Measurements from ENCODE around the gene LRRK1.

The LRRK1 gene, protein sequence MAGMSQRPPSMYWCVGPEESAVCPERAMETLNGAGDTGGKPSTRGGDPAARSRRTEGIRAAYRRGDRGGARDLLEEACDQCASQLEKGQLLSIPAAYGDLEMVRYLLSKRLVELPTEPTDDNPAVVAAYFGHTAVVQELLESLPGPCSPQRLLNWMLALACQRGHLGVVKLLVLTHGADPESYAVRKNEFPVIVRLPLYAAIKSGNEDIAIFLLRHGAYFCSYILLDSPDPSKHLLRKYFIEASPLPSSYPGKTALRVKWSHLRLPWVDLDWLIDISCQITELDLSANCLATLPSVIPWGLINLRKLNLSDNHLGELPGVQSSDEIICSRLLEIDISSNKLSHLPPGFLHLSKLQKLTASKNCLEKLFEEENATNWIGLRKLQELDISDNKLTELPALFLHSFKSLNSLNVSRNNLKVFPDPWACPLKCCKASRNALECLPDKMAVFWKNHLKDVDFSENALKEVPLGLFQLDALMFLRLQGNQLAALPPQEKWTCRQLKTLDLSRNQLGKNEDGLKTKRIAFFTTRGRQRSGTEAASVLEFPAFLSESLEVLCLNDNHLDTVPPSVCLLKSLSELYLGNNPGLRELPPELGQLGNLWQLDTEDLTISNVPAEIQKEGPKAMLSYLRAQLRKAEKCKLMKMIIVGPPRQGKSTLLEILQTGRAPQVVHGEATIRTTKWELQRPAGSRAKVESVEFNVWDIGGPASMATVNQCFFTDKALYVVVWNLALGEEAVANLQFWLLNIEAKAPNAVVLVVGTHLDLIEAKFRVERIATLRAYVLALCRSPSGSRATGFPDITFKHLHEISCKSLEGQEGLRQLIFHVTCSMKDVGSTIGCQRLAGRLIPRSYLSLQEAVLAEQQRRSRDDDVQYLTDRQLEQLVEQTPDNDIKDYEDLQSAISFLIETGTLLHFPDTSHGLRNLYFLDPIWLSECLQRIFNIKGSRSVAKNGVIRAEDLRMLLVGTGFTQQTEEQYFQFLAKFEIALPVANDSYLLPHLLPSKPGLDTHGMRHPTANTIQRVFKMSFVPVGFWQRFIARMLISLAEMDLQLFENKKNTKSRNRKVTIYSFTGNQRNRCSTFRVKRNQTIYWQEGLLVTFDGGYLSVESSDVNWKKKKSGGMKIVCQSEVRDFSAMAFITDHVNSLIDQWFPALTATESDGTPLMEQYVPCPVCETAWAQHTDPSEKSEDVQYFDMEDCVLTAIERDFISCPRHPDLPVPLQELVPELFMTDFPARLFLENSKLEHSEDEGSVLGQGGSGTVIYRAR (N-terminal part only)

DNA sequence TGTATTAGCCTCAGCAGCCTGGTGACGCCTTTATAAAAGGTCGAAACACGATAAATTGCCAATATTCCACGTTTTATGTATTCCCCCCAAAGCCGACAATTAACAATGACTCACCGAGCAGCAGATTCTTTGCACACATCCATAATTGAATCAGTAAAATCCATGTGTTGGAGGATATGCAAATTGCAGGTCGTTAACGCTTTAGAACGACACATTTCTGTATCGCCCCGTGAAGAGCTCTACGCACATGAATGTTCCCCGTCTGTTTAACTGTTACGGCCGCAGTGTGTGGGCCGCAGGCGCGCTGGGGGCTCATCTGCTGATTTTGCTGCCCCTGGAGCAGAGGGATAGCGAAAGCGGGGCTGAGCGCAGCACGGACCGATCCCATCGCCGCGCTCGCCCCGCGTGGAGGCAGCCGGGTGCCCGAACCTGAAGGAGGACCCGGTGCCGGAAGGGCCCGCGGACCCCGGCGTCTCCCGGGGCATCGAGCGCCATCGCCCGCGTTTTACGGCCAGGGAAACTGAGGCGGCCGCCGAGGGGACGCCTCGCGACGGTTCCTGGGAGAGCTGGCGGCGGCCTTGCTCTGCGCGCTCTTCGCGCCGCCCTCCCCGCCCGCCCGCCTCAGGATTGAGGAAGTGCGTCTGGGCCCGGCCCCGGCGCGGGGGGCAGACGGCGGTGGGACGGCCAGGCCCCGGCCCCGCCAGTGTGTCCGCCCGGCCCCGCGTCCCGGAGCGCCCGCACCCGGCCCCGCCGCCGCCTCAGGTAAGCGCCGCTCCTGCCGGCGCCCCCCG, at the start of gene LRRK1:
Gene LRRK1 (plus strand): TSS at position 668 of the 791 bp plus-strand sequence. CDS start 5,276 bp downstream, outside the sequence.
- DNase-seq, result peak; percentile 13

DNA sequence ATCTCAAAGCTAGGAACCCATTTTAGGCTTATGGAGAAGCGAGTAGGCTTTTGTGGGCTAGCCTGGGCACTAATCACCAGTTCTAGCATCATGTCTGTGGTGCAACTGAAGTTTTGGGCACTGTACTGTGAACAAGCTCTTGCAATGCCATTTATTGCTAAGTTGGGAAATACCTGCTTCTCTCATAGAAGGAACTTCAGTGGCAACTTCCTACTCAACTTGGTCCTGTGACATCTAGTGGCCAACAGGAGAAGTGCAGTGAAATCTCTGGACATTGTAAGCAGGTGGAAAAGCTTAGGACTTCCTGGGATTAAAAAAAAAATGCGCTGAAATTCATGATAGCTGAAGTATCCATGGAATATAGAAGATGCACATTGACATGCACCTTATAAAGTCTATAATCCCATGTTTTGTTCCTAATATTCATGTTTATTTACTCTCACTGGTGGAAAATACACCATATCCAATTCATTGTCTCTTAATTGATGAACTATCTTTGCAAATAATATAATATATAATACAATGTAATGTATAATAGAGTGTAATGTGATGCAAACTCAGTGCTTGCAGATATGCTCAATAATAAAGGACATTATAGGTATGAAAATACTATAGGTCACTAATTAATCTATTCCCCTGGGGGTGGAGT, 46.0 kb upstream of the LRRK1 start:
- peak; percentile 56 for DNase-seq

DNA sequence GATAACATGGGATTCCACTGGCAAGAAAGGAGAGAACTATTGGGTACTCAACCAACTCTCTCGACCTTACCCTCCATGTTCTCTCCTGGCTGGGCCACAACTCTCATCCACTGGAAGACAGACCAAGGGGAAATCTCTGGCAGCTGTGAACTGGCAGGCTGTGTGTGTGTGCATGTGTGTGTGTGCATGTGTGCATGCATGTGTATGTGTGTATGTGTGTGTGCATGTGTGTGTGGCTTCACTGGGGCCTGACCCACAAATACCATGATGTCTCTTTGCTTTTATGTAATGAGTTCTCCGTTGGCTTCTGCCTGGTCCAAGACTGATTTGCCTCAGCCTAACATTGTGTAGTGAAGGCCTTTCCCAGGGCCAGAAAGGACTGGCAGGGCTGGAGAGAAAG, 43.7 kb upstream of the LRRK1 start:
- no peak for DNase-seq

DNA sequence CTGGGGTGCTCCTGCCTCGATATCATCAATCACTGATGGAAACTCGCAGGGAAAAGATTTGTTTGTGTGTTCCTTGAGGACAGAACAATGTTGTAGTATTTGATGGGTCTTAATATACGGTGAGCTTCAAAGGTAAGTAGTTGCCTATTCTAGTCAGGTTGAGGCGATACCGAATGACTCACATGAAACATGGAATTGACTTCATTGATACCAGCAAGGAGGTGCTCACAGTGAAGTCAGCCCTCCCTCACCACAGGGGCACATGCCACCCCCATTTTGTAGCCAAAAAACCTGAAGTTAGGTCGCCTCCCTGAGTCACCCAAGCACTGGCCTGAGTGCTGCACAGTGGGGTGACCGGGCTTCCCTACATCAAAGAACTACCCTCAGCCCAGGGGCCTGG, 43.2 kb upstream of the LRRK1 start:
- DNase-seq, result no peak

DNA sequence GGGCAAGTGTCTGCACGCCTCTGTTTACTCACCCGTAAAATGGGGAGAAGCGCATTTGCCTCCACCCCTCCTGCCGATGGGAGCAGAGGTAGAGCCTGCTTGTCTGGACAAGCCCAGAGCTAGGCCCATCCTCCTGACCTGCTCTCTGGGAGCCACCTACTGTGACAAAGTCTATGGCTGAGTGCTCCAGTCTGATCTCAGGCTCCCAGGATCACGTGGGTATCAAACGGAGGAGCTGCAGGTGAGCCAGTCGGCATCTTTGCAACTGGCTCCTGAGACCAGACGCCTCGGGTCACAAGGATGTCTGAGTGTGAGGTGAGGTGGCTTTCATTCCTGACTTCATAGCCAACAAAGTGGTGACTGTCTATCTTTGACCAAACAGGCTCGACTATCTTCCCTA, 41.6 kb upstream of the LRRK1 start:
- DNase-seq, result no peak

DNA sequence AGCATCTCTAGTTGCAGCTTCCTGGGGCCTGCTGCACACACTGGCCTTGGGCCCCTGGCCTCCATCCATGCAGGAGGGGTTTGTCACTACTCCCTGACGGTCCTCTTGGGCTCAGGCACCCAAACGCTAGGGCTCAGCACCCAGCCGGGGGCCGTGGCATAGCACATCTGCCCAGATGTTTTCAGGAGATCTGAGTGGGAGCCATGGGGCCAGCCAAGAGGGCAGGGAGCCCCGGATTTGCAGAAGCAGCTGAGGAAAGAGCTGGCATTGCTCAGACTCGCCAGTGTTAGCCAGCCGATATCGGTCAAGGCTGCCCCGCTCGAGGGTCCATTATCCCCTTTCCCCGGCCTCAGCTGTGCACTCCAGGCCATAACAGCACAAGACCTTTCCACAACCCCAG, 41.0 kb upstream of the LRRK1 start:
- DNase-seq, result no peak

DNA sequence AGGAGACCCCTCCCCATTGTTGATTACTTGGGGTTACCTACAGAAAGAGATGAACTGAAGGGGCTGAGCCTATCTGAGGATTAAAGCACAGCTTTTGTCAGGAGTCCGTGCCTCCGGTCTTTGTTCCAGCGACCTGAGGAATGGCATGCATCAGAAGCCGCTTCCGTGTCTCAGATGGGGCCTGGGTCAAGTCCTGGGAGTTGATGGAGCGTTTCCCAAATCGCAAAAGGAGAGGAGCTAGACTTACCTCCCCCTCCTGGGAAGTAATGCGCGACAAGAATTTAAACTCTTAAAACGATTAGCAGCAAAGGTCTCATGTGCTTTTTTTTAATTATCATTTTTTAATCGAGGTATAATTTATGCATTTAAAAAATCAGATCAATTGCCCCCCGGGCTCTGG, 40.5 kb upstream of the LRRK1 start:
- no peak for DNase-seq

DNA sequence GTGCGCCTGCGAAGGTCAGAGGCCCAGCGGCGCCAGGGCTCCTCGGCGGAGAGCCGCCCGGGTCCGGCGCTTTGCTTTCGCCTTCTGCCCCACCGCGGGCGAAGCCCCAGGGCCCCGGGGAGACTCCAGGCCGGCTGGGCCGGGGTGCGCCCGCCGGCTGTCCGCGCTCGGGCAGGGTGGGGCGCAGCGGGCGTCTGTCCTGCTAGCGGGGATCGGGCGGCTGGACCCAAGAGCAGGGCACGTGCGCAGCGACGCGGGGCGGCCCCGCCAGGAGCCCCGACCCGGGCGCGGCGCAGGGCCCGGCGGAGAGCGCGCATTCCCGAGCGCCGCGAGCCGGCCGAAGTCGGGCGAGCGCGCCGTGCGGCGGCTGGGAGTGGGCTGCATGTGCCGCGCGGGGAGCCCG, 40.1 kb upstream of the LRRK1 start:
- no peak for DNase-seq

DNA sequence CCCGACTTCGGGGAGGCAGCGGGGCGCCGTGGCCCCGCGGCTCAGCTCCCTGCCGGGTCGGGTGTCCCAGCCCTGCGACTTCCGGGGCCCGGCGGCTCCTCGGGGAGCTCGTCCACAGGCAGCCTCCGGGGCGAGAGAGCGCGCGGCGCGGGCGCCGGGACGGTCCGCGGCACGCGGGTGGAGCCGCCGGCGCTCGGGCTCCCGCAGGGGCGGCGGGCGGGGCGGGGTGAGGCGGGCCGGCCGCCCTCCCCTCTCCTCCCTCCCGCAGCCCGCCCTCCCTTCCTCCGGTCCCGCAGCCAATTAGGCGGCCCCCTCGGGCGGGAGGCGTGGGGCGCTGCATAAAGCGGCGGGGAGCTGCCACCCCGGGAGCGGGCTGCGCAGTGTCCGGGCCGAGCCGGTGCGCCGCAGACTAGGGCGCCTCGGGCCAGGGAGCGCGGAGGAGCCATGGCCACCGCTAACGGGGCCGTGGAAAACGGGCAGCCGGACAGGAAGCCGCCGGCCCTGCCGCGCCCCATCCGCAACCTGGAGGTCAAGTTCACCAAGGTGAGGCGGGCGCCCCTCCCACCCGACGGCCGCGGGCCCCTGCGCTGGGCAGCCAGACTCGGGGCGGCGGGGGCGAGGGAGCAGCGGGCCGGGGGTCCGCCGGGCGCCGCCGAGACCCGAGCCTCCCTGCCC, 39.6 kb upstream of the LRRK1 start, which contains the start of gene ALDH1A3:
Gene ALDH1A3 (plus strand): TSS at position 368 of the 675 bp plus-strand sequence. CDS start 77 bp downstream, at position 445.
- DNase-seq, result peak; percentile 5

DNA sequence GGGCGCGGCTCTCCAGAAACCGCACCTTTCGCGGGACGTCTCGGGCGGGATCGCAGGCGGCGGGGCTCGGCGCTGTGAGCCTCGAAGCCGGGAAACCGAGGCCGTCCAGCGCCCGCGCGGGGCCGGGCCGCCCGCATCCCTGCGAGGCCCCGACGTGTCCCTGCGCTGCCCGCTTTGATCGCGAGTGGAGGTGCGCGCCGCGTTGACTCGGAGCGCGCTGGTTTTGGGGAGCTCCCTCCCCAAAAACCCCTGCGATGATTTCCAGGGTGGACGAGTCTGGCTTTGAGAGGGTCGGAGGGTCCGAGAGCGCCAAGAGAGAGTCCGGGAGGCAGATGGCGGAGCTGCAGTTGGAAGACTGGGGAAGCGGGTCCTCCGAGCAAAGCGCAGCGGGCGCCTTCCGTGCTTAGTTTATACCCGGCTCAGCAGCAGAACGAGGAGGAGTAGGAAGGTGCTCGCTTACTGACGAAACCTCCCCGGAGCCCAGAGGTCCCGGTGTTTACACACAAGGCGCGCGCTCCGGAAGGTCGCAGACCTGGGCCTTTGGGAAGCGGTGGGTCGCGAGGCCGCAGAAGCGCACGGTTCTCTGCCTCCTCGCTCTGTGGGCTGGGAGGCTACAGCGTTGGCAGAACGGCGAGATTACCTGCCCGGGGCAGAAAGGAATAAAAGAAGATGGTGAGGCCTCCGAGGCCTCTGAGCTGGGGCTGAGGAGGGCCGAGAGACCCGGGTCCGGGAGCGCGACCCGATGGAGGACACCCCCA, 38.8 kb upstream of the LRRK1 start:
- DNase-seq, result no peak

DNA sequence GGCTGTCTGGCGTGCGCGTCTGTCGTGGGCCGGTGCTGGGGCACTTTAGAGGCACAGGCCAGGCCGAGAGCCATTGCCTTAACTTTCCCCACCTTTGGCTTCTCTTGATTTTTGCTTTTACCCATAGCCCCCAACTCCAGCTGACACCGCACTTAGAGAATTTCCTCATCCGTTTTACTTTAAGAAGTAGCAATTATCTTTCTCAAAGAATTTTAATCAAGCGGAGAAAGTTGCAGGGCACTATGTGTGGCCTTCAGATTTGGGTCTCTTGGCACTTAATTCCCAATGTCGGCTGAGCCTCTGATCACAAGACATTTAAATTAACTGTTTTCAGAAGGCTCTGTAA, 38.3 kb upstream of the LRRK1 start:
- no peak for DNase-seq

DNA sequence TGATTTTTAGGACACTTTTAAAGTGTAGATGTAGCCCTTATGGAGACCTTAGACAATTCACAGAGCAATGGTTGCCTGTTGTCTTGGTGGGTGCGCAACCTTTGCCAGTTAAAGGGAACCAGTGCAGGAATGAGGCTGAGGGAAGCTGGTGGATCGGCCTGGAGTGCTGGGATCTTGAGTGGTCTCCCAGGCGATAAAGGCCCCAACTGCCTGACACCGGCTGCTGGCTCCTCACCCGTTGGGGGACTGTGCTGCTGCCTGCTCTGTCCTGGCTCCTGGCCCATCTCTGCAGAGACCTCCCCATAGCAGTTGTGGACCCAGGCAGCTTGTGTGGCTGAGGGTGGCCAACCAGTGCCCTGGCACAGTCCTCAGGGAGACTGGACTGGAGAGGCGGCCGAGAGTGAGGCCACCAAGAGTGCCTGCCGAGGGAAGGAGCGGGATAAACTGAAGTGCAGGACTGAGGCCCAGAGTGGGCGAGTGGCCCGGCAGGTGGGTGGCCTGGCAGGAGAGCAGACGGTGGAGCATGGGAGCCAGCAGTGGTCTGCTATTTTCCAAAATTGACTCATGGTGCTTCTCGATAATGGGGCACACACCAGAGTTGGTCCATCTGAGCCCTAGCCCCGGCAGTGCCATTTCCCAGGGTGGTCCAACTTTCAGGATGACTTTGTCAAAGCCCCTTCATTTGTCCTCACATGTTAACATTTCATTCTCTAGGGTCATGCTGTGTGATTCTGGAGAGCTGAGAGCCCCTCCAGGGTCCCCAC, 37.4 kb upstream of the LRRK1 start:
- no peak for DNase-seq

DNA sequence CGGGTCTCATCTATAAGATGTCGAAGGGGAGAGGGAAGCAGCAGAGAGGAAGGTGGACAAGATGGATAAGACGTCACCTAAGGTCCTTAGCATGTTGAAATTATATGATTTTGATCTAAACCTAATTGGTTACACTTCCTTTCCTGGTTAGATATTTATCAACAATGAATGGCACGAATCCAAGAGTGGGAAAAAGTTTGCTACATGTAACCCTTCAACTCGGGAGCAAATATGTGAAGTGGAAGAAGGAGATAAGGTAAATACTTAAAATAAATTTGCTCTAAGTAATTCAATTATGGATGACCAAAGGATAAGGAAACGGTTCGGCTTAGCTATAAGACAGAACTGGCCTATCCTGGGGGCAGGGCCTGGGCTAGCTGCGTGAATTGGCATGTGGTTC, 34.0 kb upstream of the LRRK1 start:
- no peak for DNase-seq

DNA sequence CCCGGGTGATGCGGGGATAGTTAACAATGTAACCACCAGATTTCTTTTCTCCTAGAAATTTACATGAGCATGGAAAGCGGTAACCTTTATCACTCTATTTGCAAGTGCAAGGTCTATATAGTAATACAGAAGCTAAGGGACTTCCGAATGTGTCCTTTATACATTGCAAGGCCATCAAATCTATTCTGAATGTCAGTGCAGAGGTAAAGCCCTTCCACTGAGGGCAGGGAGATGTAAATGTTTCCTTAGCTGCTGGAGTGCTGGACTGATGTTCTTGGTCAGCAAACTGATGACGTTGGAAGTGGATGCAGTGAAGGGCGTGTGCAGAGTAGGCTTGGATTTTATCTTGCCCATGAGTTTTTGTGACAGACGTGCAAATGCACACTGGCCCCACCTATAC, 33.3 kb upstream of the LRRK1 start:
- DNase-seq, result no peak

DNA sequence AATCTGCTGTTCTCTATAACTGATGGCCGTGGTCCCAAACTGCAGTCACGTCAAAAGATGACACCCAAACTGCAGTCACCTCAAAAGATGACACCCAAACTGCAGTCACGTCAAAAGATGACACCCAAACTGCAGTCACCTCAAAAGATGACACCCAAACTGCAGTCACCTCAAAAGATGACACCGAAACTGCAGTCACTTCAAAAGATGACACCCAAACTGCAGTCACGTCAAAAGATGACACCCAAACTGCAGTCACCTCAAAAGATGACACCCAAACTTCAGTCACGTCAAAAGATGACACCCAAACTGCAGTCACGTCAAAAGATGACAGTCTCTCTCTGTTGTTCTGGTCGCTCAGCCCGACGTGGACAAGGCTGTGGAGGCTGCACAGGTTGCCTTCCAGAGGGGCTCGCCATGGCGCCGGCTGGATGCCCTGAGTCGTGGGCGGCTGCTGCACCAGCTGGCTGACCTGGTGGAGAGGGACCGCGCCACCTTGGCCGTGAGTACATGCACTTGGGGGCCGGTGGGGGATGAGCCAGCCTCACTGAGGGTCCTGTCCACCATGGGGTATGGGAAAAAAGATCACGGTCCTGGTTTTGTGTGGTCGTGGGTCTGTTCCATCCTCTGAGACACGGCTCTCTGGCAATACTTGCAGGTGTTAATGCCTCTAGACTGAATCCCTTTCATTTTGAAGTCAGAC, 31.8 kb upstream of the LRRK1 start:
- DNase-seq, result no peak

DNA sequence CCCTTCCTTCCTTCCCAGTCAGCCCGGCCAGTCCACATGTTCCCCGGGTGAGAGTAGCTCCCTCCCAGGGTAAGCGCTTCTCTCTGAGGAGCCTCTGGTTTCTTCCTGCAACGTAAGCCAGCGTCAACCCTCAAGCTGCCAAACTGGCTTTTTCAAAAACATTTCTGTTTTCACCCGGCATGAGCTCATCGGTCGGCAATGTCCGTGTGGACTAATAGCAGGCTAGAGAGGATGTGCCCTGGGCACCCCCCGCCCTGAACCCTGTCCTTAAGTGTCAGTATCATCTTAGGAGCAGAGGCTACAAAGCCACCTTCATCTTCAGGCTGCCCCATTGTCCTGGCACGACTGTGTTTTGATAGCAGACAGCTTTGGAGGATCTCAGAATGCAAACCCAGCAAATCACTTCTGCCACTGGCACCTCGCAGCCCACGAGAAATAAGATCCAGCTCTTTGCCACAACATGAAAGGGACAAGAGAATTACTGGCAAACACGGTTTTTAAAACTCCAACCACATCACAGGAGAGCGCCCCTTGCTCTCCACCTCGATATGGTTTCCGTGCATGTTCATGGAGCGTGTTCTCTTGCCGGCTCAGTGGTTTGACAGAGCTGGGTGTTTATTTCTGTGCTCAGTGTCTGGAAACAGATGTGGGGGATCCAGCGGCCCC, 29.6 kb upstream of the LRRK1 start:
- no peak for DNase-seq

DNA sequence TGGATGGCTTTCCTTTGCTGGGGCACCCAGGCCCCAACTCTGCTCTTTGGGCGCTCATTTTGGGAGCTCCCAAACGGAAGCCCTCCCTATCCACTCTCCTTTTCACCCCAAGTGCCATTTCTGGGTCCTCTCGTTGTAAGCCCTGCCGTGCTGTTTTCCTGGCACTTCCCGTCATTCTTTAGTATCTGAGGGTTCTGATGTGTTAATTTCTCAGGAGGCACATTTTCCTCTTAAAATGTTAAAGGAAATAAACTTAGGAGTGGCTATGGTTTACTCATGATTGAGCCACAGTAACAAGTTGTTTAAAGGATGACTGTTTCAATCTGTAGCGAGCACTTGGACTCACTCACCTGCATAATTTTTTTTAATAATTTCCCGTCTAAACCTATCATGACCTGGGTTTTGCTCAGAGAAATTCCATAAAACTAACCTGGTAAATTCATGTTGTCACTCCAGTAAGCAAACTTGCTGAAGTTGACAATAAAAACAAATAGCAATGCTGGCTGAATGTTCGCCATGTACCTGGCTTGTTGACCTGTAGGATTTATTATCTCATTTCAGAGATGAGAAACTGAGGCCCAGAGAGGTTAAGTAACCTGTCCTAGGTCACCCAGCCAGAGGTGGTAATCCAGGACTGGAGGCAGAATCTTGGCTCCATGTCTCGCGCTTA, 29.0 kb upstream of the LRRK1 start:
- no peak for DNase-seq

DNA sequence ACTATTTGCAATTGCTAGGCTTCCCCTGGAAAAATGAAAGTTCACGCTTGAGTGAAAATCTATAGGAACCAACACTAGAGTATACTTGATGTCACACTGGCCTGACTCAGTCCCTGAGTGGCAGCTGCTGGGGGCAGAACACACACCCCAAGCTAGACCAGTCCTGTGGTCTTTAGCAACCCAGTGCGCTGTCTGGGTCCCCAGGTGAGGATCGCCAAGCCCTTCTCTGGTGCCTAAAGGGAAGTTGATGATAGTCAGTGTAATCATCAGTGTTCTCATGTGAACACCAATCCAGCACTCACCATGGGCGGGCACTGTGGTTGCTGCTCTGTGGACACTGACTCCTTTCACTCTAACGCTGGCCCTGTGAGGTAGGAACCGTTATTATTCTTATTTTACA, 28.3 kb upstream of the LRRK1 start:
- no peak for DNase-seq
